PC-3 (cell line): ENCODE data around the gene ROR1. TPM values are rescaled to one million over a fixed set of nuclear protein-coding genes. Genes with fewer than 3 reads are reported as not detected.

Experiments
- ATAC-seq: fragments of 200-7000 bp; cut with Tn5 transposase; 2 replicates; pipeline ENCODE4 v1.9.1; 2020; ENCODE audit warnings: mild to moderate bottlenecking, moderate library complexity
- BruUV-seq: library from RNA; stranded (reverse); fragments of 400-500 nt; replicated peaks from 2 replicates; lab custom pipeline; 2021; lab: Mats Ljungman, UMichigan
- CTCF ChIA-PET: fragments of 300-600 bp; sonication (Branson Sonifier 250); formaldehyde crosslinking; loops from one replicate; lab custom pipeline; 2022; ENCODE audit warnings: antibody characterized with exemption; lab: Charles Lee
- POLR2A ChIA-PET: fragments of 300-600 bp; sonication (Branson Sonifier 250); formaldehyde crosslinking; loops from one replicate; lab custom pipeline; 2022; ENCODE audit warnings: antibody characterized with exemption; ENCODE audit not compliant: unreplicated experiment; lab: Charles Lee
- DNase-seq: peaks from one replicate; pipeline ENCODE4 v3.0.0-alpha.2; 2015
- H2AFZ ChIP-seq: fragments of 300-600 bp; sonication (generic); 2 replicates; pipeline ENCODE4 v1.6.0; 2016; ENCODE audit warnings: antibody characterized with exemption, low read length
- H3F3A ChIP-seq: fragments of 300-600 bp; sonication (generic); one replicate; pipeline ENCODE4 v1.6.0; 2017; ENCODE audit warnings: antibody characterized with exemption, low read length, control low read depth, mild to moderate bottlenecking; ENCODE audit not compliant: unreplicated experiment
- H3K27ac ChIP-seq: fragments of 300-600 bp; sonication (generic); 2 replicates; pipeline ENCODE4 v1.5.1; 2016; ENCODE audit warnings: mild to moderate bottlenecking, low read length
- H3K27me3 ChIP-seq: fragments of 300-600 bp; sonication (generic); 2 replicates; pipeline ENCODE4 v1.6.1; 2016; ENCODE audit warnings: low read length, mixed read lengths
- H3K36me3 ChIP-seq: fragments of 300-600 bp; sonication (generic); 2 replicates; pipeline ENCODE4 v1.6.1; 2016; ENCODE audit warnings: low read depth, mixed run types, low read length, mixed read lengths
- H3K4me1 ChIP-seq: fragments of 300-600 bp; sonication (generic); 2 replicates; pipeline ENCODE4 v1.5.1; 2016; ENCODE audit warnings: low read length; ENCODE audit not compliant: insufficient read depth
- H3K4me2 ChIP-seq: fragments of 300-600 bp; sonication (generic); 2 replicates; pipeline ENCODE4 v1.6.0; 2016; ENCODE audit warnings: low read length
- H3K4me3 ChIP-seq: fragments of 300-600 bp; sonication (generic); 2 replicates; pipeline ENCODE4 v1.5.1; 2016; ENCODE audit warnings: mild to moderate bottlenecking, low read length, mixed read lengths
- H3K79me2 ChIP-seq: fragments of 300-600 bp; sonication (generic); 2 replicates; pipeline ENCODE4 v1.6.1; 2017; ENCODE audit warnings: low read length, mixed read lengths
- H3K9ac ChIP-seq: fragments of 300-600 bp; sonication (generic); 2 replicates; pipeline ENCODE4 v1.6.0; 2016; ENCODE audit warnings: mild to moderate bottlenecking, low read length
- H3K9me2 ChIP-seq: fragments of 300-600 bp; sonication (generic); replicated peaks from 2 replicates; pipeline ENCODE4 v1.6.1; 2016; ENCODE audit warnings: mixed run types, low read length, mixed read lengths
- H3K9me3 ChIP-seq: fragments of 300-600 bp; sonication (generic); 2 replicates; pipeline ENCODE4 v1.6.1; 2016; ENCODE audit warnings: low read length, mixed read lengths
- H4K20me1 ChIP-seq: fragments of 300-600 bp; sonication (generic); 2 replicates; pipeline ENCODE4 v1.6.1; 2016; ENCODE audit warnings: low read length, mixed read lengths
- CTCF ChIP-seq: fragments of 300-600 bp; sonication (generic); conservative IDR thresholded peaks from 2 replicates; pipeline ENCODE4 v1.5.1; 2017; ENCODE audit warnings: antibody characterized with exemption, low read depth, mild to moderate bottlenecking, low read length
- EZH2 ChIP-seq: fragments of 300-600 bp; sonication (generic); IDR thresholded peaks from one replicate; pipeline ENCODE4 v1.6.1; 2017; ENCODE audit warnings: antibody characterized with exemption, mild to moderate bottlenecking, low read length; ENCODE audit not compliant: unreplicated experiment
- EZH2phosphoT487 ChIP-seq: fragments of 300-600 bp; sonication (generic); IDR thresholded peaks from 2 replicates; pipeline ENCODE4 v1.6.1; 2018; ENCODE audit warnings: mild to moderate bottlenecking, antibody characterized with exemption, low read length, borderline replicate concordance
- intact Hi-C: fragments of 100-400 bp; cut with micrococcal nuclease; formaldehyde crosslinking; loops from 2 replicates; pipeline ENCODE4 v1.9.0; 2023
- total RNA-seq: library from RNA; depleted of rRNA; stranded (reverse); fragments of >200 nt; gene quantifications from 2 replicates; pipeline ENCODE4 v1.2.3, GENCODE V29; 2014

ROR1 gene
- total RNA-seq, 1 experiment from 2014 or later: 16.5 TPM

DNA sequence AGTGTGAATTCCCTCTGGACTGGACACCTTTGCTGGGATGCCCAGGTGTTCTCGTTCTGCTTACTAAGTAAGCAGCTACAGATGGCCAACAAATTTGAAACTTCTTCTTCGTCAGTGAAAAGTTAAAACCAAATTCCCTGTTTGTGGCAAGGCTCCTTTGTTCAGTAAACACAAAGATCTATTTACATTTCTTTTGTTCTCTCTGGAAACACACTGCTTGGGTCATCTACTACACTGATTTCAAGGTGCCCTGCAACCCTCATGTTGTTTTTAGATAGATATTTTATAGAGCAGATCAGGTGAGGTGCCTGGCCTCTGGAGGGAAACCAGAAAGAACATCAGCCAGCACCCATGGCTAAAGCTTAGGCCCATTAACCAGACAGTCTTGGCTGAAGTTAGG, 272.4 kb downstream of the ROR1 start:
- Histone ChIP-seq H2AFZ (no peak overlapping the region), H3F3A (no peaks in the 10 kb centered on the region), H3K4me3 (no peak overlapping the region), H3K9me3 (no peaks in the 10 kb centered on the region), H3K4me1 (peaks cover 34% of the 10 kb centered on the region), H3K27ac (no peak overlapping the region), H3K9ac (no peak overlapping the region), H3K4me2 (no peak overlapping the region), H4K20me1 (no peaks in the 10 kb centered on the region), H3K9me2 (no peaks in the 10 kb centered on the region), H3K36me3 (0 out of 2 replicates have a peak, but pooled peaks cover 2% of the 10 kb centered on the region), H3K27me3 (no peaks in the 10 kb centered on the region), H3K79me2 (no peaks in the 10 kb centered on the region)
- CTCF ChIA-PET: no interaction called here
- POLR2A ChIA-PET: no interaction called here
- no peak for TF ChIP-seq CTCF
- no peak for TF ChIP-seq EZH2
- intact Hi-C loops: loop anchor here (10.0 kb wide), 2 partner anchors 271 to 351 kb away; partner anchors contain the start of gene ROR1
- DNase-seq (no peak), ATAC-seq (no peak)
- no TSS peak for BruUV-seq

- ChIA-PET CTCF (no interaction called here), POLR2A (no interaction called here)
- Histone ChIP-seq H3K9ac (no peak overlapping the region), H3K4me3 (no peak overlapping the region), H3K27me3 (no peaks in the 10 kb centered on the region), H3K36me3 (0 out of 2 replicates have a peak, but pooled peaks cover 2% of the 10 kb centered on the region), H2AFZ (no peak overlapping the region), H3K4me1 (peaks cover 27% of the 10 kb centered on the region), H3K79me2 (no peaks in the 10 kb centered on the region), H3K9me3 (no peaks in the 10 kb centered on the region), H4K20me1 (no peaks in the 10 kb centered on the region), H3F3A (no peaks in the 10 kb centered on the region), H3K27ac (no peak overlapping the region), H3K9me2 (no peaks in the 10 kb centered on the region), H3K4me2 (no peak overlapping the region)
- DNase-seq (no peak), ATAC-seq (no peak)
- intact Hi-C loops: loop anchor here (10.0 kb wide), 2 partner anchors 272 to 352 kb away; partner anchors contain the start of gene ROR1
- TF ChIP-seq EZH2: no peak
- no peak for TF ChIP-seq EZH2phosphoT487
- TF ChIP-seq CTCF: no peak
- BruUV-seq: no TSS peak
Measured at GRCh38 chr1:64046891-64047290, 273.1 kb downstream of the ROR1 start.

GRCh38 chr1:64047549-64047996, 273.8 kb downstream of the ROR1 start:
- Histone ChIP-seq H2AFZ (no peak overlapping the region), H3K4me1 (peaks cover 20% of the 10 kb centered on the region), H3F3A (no peaks in the 10 kb centered on the region), H3K36me3 (0 out of 2 replicates have a peak, but pooled peaks cover 2% of the 10 kb centered on the region), H3K9me3 (no peaks in the 10 kb centered on the region), H3K27me3 (no peaks in the 10 kb centered on the region), H3K27ac (no peak overlapping the region), H3K79me2 (no peaks in the 10 kb centered on the region), H3K9me2 (no peaks in the 10 kb centered on the region), H4K20me1 (no peaks in the 10 kb centered on the region), H3K9ac (no peak overlapping the region), H3K4me2 (no peak overlapping the region), H3K4me3 (no peak overlapping the region)
- no peak for ATAC-seq
- no peak for TF ChIP-seq EZH2
- TF ChIP-seq CTCF: no peak
- no peak for TF ChIP-seq EZH2phosphoT487
- BruUV-seq: no TSS peak
- POLR2A ChIA-PET: no interaction called here
- no peak for DNase-seq
- CTCF ChIA-PET: no interaction called here
- intact Hi-C loops: loop anchor here (10.0 kb wide), 2 partner anchors 273 to 353 kb away; partner anchors contain the start of gene ROR1
